Measurements from ENCODE around the gene SORCS3.

SORCS3 gene

GRCh38 chr10:104641187-104641936, at the start of gene SORCS3:
Gene SORCS3, plus strand, starts transcription at chr10:104641290.
- no peak for DNase-seq

GRCh38 chr10:104591441-104591840, 49.6 kb upstream of the SORCS3 start:
- DNase-seq, result no peak

GRCh38 chr10:104601166-104601565, 39.9 kb upstream of the SORCS3 start:
- DNase-seq, result peak; percentile 2

GRCh38 chr10:104608091-104608828, 32.8 kb upstream of the SORCS3 start:
- DNase-seq, result no peak

- no peak for DNase-seq
Measured at GRCh38 chr10:104612571-104613205, 28.4 kb upstream of the SORCS3 start.

- no peak for DNase-seq
Measured at GRCh38 chr10:104613406-104613805, 27.7 kb upstream of the SORCS3 start.

- DNase-seq, result peak; percentile 62
Measured at GRCh38 chr10:104614245-104614831, 26.8 kb upstream of the SORCS3 start.

GRCh38 chr10:104615136-104615535, 26.0 kb upstream of the SORCS3 start:
- no peak for DNase-seq

- no peak for DNase-seq
Measured at GRCh38 chr10:104617831-104618230, 23.3 kb upstream of the SORCS3 start.

- no peak for DNase-seq
Measured at GRCh38 chr10:104622175-104622574, 18.9 kb upstream of the SORCS3 start.

- DNase-seq, result peak; percentile 11
Measured at GRCh38 chr10:104622598-104623209, 18.4 kb upstream of the SORCS3 start.

- no peak for DNase-seq
Measured at GRCh38 chr10:104630731-104631130, 10.4 kb upstream of the SORCS3 start.

GRCh38 chr10:104631946-104632345, 9.1 kb upstream of the SORCS3 start:
- no peak for DNase-seq

GRCh38 chr10:104638861-104639589, 2.1 kb upstream of the SORCS3 start:
- peak; percentile 10 for DNase-seq

- DNase-seq, result no peak
Measured at GRCh38 chr10:104639590-104640338, 1.3 kb upstream of the SORCS3 start.

- no peak for DNase-seq
Measured at GRCh38 chr10:104640339-104641186, 527 bp upstream of the SORCS3 start.

GRCh38 chr10:104641937-104642657, 1.0 kb downstream of the SORCS3 start:
- no peak for DNase-seq

GRCh38 chr10:104642658-104643302, 1.7 kb downstream of the SORCS3 start:
- DNase-seq, result peak; percentile 14

- no peak for DNase-seq
Measured at GRCh38 chr10:104643303-104643663, 2.2 kb downstream of the SORCS3 start.

All from suppressor macrophage treated with lipopolysaccharide for 4 hours (primary cell).